Mesendoderm (in vitro differentiated cells): ENCODE results near the gene ZMAT3.

Experiments used
- DNase-seq: peaks from one replicate; pipeline ENCODE4 v3.0.0; 2013
- H2AK5ac ChIP-seq: 2 replicates; pipeline ENCODE4 v1.6.1; 2013; ENCODE audit warnings: low read length, inconsistent platforms
- H2BK120ac ChIP-seq: 2 replicates; pipeline ENCODE4 v1.6.1; 2013; ENCODE audit warnings: low read depth, mild to moderate bottlenecking, low read length, moderate library complexity, mixed read lengths
- H2BK15ac ChIP-seq: replicated peaks from 2 replicates; pipeline ENCODE4 v1.6.1; 2013; ENCODE audit warnings: low read depth, mild to moderate bottlenecking, moderate library complexity
- H2BK5ac ChIP-seq: 2 replicates; pipeline ENCODE4 v1.6.1; 2013; ENCODE audit warnings: low read length, inconsistent platforms
- H3K18ac ChIP-seq: 2 replicates; pipeline ENCODE4 v1.6.1; 2013; ENCODE audit warnings: mild to moderate bottlenecking, low read length, mixed read lengths
- H3K23ac ChIP-seq: one replicate; pipeline ENCODE4 v1.6.1; 2013; ENCODE audit warnings: low read length
- H3K27ac ChIP-seq: 2 replicates; pipeline ENCODE4 v1.5.1; 2013; ENCODE audit warnings: low read depth, mild to moderate bottlenecking, inconsistent platforms, low read length, moderate library complexity
- H3K27me3 ChIP-seq: 2 replicates; pipeline ENCODE4 v1.6.1; 2013; ENCODE audit warnings: low read length, control low read depth, mild to moderate bottlenecking, inconsistent platforms; ENCODE audit not compliant: insufficient read depth, poor library complexity
- H3K36me3 ChIP-seq: 2 replicates; pipeline ENCODE4 v1.6.1; 2013; ENCODE audit warnings: low read length, inconsistent platforms; ENCODE audit not compliant: control insufficient read depth, insufficient read depth
- H3K4ac ChIP-seq: one replicate; pipeline ENCODE4 v1.6.1; 2013; ENCODE audit warnings: low read depth, mild to moderate bottlenecking, low read length, moderate library complexity
- H3K4me1 ChIP-seq: 2 replicates; pipeline ENCODE4 v1.6.1; 2013; ENCODE audit warnings: low read depth, low read length, inconsistent platforms; ENCODE audit not compliant: control insufficient read depth
- H3K4me2 ChIP-seq: 2 replicates; pipeline ENCODE4 v1.6.1; 2013; ENCODE audit warnings: low read length
- H3K4me3 ChIP-seq: 2 replicates; pipeline ENCODE4 v1.5.1; 2013; ENCODE audit warnings: mild to moderate bottlenecking, low read length
- H3K56ac ChIP-seq: one replicate; pipeline ENCODE4 v1.6.1; 2013; ENCODE audit warnings: low read length
- H3K79me1 ChIP-seq: 2 replicates; pipeline ENCODE4 v1.6.1; 2013; ENCODE audit warnings: low read length, inconsistent platforms
- H3K79me2 ChIP-seq: 2 replicates; pipeline ENCODE4 v1.6.1; 2013; ENCODE audit warnings: mild to moderate bottlenecking, low read length; ENCODE audit not compliant: control insufficient read depth, insufficient read depth
- H3K9ac ChIP-seq: 2 replicates; pipeline ENCODE4 v1.6.1; 2013; ENCODE audit warnings: low read length, inconsistent platforms
- H4K5ac ChIP-seq: one replicate; pipeline ENCODE4 v1.6.1; 2013; ENCODE audit warnings: low read length
- H4K8ac ChIP-seq: one replicate; pipeline ENCODE4 v1.6.1; 2013; ENCODE audit warnings: low read depth, mild to moderate bottlenecking, control low read depth, low read length, moderate library complexity
- WGBS: extraction: QIAGEN DNeasy Blood & Tissue Kit; methylation state at CpG from one replicate; pipeline ENCODE4 v1.1.7; 2013; ENCODE audit warnings: low lambda C conversion rate, missing lambda C conversion rate; ENCODE audit not compliant: insufficient coverage; ENCODE audit errors: extremely low coverage; 5-methylcytosine and 5-hydroxymethylcytosine counted together

ZMAT3 gene

GRCh38 chr3:179074656-179075055 lies 3.0 kb upstream of the ZMAT3 start:
- no CpG with 5 or more reads among the region's 3 CpGs for whole genome bisulfite sequencing
- Histone ChIP-seq H2BK15ac (no peak overlapping the region), H3K79me1 (no peaks in the 10 kb centered on the region), H4K8ac (no peak overlapping the region), H3K27ac (no peak overlapping the region), H3K4me3 (no peak overlapping the region), H2BK5ac (no peak overlapping the region), H2AK5ac (no peak overlapping the region), H3K56ac (no peak overlapping the region), H3K27me3 (no peaks in the 10 kb centered on the region), H3K23ac (no peak overlapping the region), H2BK120ac (no peak overlapping the region), H3K36me3 (no peaks in the 10 kb centered on the region), H3K9ac (no peak overlapping the region), H3K4ac (no peak overlapping the region), H3K4me2 (no peak overlapping the region), H3K18ac (no peak overlapping the region), H4K5ac (no peak overlapping the region), H3K4me1 (no peaks in the 10 kb centered on the region), H3K79me2 (no peaks in the 10 kb centered on the region)
- DNase-seq, result no peak

GRCh38 chr3:179073816-179074215 lies 2.2 kb upstream of the ZMAT3 start:
- H4K5ac ChIP-seq, result no peak overlapping the region
- DNase-seq, result no peak
- H3K27ac ChIP-seq, result no peak overlapping the region
- H3K4me3 ChIP-seq, result no peak overlapping the region
- H3K4me1 ChIP-seq, result no peaks in the 10 kb centered on the region
- no peaks in the 10 kb centered on the region for H3K79me1 ChIP-seq
- no peak overlapping the region for H3K4ac ChIP-seq
- no peak overlapping the region for H3K9ac ChIP-seq
- H3K79me2 ChIP-seq, result no peaks in the 10 kb centered on the region
- H3K56ac ChIP-seq, result no peak overlapping the region
- no peak overlapping the region for H2BK120ac ChIP-seq
- H3K27me3 ChIP-seq, result no peaks in the 10 kb centered on the region
- H3K4me2 ChIP-seq, result no peak overlapping the region
- H2BK5ac ChIP-seq, result no peak overlapping the region
- WGBS, result no CpG with 5 or more reads among the region's 2 CpGs
- H2BK15ac ChIP-seq, result no peak overlapping the region
- H2AK5ac ChIP-seq, result no peak overlapping the region
- H4K8ac ChIP-seq, result no peak overlapping the region
- H3K18ac ChIP-seq, result no peak overlapping the region
- no peak overlapping the region for H3K23ac ChIP-seq
- no peaks in the 10 kb centered on the region for H3K36me3 ChIP-seq

GRCh38 chr3:179072100-179072438 lies 460 bp upstream of the ZMAT3 start:
- Histone ChIP-seq H4K8ac (no peak overlapping the region), H3K56ac (peak overlapping the region; percentile 90), H3K4me2 (peak overlapping the region; percentile 49), H3K27ac (no peak overlapping the region), H3K36me3 (no peaks in the 10 kb centered on the region), H2BK120ac (no peak overlapping the region), H2BK5ac (no peak overlapping the region), H3K4me1 (no peaks in the 10 kb centered on the region), H3K4me3 (peak overlapping the region; percentile 11), H4K5ac (no peak overlapping the region), H3K9ac (peak overlapping the region; percentile 80), H3K79me1 (no peaks in the 10 kb centered on the region), H3K27me3 (no peaks in the 10 kb centered on the region), H2BK15ac (no peak overlapping the region), H3K18ac (peak overlapping the region; percentile 47), H3K23ac (no peak overlapping the region), H2AK5ac (no peak overlapping the region), H3K4ac (no peak overlapping the region), H3K79me2 (no peaks in the 10 kb centered on the region)
- no CpG with 5 or more reads among the region's 7 CpGs for WGBS
- DNase-seq, result no peak

- no peak overlapping the region for H4K5ac ChIP-seq
- H3K4me3 ChIP-seq, result peak overlapping the region; percentile 92
- H3K18ac ChIP-seq, result no peak overlapping the region
- H3K79me1 ChIP-seq, result no peaks in the 10 kb centered on the region
- no CpG with 5 or more reads among the region's 8 CpGs for whole genome bisulfite sequencing
- no peak overlapping the region for H3K23ac ChIP-seq
- peak overlapping the region; percentile 69 for H3K56ac ChIP-seq
- H3K79me2 ChIP-seq, result no peaks in the 10 kb centered on the region
- H2BK120ac ChIP-seq, result no peak overlapping the region
- no peak overlapping the region for H2AK5ac ChIP-seq
- no peaks in the 10 kb centered on the region for H3K4me1 ChIP-seq
- H3K27me3 ChIP-seq, result no peaks in the 10 kb centered on the region
- peak overlapping the region; percentile 80 for H3K9ac ChIP-seq
- H3K36me3 ChIP-seq, result no peaks in the 10 kb centered on the region
- no peak overlapping the region for H4K8ac ChIP-seq
- no peak overlapping the region for H2BK5ac ChIP-seq
- DNase-seq, result no peak
- no peak overlapping the region for H3K4ac ChIP-seq
- peak overlapping the region; percentile 72 for H3K4me2 ChIP-seq
- H3K27ac ChIP-seq, result no peak overlapping the region
- no peak overlapping the region for H2BK15ac ChIP-seq
Observed at GRCh38 chr3:179071027-179071322, 634 bp downstream of the ZMAT3 start.

- no peaks in the 10 kb centered on the region for H3K36me3 ChIP-seq
Observed at GRCh38 chr3:179069762-179070390, 1.7 kb downstream of the ZMAT3 start.

GRCh38 chr3:179068779-179069530 lies 2.7 kb downstream of the ZMAT3 start:
- Histone ChIP-seq H3K79me1 (no peaks in the 10 kb centered on the region), H2BK120ac (no peak overlapping the region), H3K56ac (no peak overlapping the region), H3K4me3 (no peak overlapping the region), H2BK15ac (no peak overlapping the region), H3K27me3 (no peaks in the 10 kb centered on the region), H3K27ac (no peak overlapping the region), H3K36me3 (no peaks in the 10 kb centered on the region), H4K8ac (no peak overlapping the region), H3K79me2 (no peaks in the 10 kb centered on the region), H3K4me1 (no peaks in the 10 kb centered on the region), H2BK5ac (no peak overlapping the region), H3K9ac (no peak overlapping the region), H3K4ac (no peak overlapping the region), H3K18ac (no peak overlapping the region), H2AK5ac (no peak overlapping the region), H3K23ac (no peak overlapping the region), H4K5ac (no peak overlapping the region), H3K4me2 (no peak overlapping the region)
- no CpG with 5 or more reads among the region's 5 CpGs for WGBS
- DNase-seq, result peak; percentile 27

More at GRCh38 chr3:179069762-179070390, 1.7 kb downstream of the ZMAT3 start:
- Histone ChIP-seq H3K23ac (no peak overlapping the region), H3K27me3 (no peaks in the 10 kb centered on the region), H3K4me2 (no peak overlapping the region), H3K4ac (no peak overlapping the region), H3K18ac (no peak overlapping the region), H4K5ac (no peak overlapping the region), H4K8ac (no peak overlapping the region), H3K9ac (no peak overlapping the region), H2BK5ac (no peak overlapping the region), H2AK5ac (no peak overlapping the region), H3K4me3 (no peak overlapping the region), H3K56ac (no peak overlapping the region), H3K79me2 (no peaks in the 10 kb centered on the region), H3K79me1 (no peaks in the 10 kb centered on the region), H2BK120ac (no peak overlapping the region), H3K27ac (no peak overlapping the region), H3K4me1 (no peaks in the 10 kb centered on the region), H2BK15ac (no peak overlapping the region)
- no peak for DNase-seq
- WGBS, result no CpG with 5 or more reads among the region's 1 CpG
